ENCODE measurements around the gene NSG1.

- TF ChIP-seq CTCF (IDR thresholded peaks at IDR 0.05) (no peak), REST (IDR thresholded peaks at IDR 0.05; ENCODE audit: insufficient read depth in 1 of 2, low read depth in 2 of 2, low read length in 1 of 2) (no peak), SIN3A (IDR thresholded peaks at IDR 0.05; ENCODE audit: borderline replicate concordance, insufficient read depth, low read depth, low read length) (no peak), POLR2AphosphoS5 (IDR thresholded peaks at IDR 0.05; ENCODE audit: low read depth, low read length) (no peak), TCF7L2 (IDR thresholded peaks at IDR 0.05; ENCODE audit: low read depth, low read length) (no peak)
Observed at GRCh38 chr4:4338210-4339001, 48.5 kb upstream of the NSG1 start.
